ENCODE measurements around the gene LRCOL1.

LRCOL1 gene

GRCh38 chr12:132634411-132634990 is 24.1 kb upstream of the LRCOL1 start:
- DNase-seq (ENCODE audit: low read depth in 2 of 2): no peak
- no peak overlapping the region for H3K4me3 ChIP-seq (replicated peaks in 1 of 2; ENCODE audit: low read depth in 2 of 2, low read length in 2 of 2)
- no peak for TF ChIP-seq CTCF (IDR thresholded peaks at IDR 0.05; ENCODE audit: low read depth, low read length)

GRCh38 chr12:132633901-132634300 is 23.5 kb upstream of the LRCOL1 start:
- TF ChIP-seq CTCF (IDR thresholded peaks at IDR 0.05; ENCODE audit: low read depth, low read length): no peak
- H3K4me3 ChIP-seq (replicated peaks in 1 of 2; ENCODE audit: low read depth in 2 of 2, low read length in 2 of 2): no peak overlapping the region
- DNase-seq (ENCODE audit: low read depth in 2 of 2): no peak

- TF ChIP-seq CTCF (IDR thresholded peaks at IDR 0.05; ENCODE audit: low read depth, low read length): no peak
- DNase-seq (ENCODE audit: low read depth in 2 of 2): no peak
Observed at GRCh38 chr12:132633398-132633797, 23.0 kb upstream of the LRCOL1 start.

GRCh38 chr12:132632521-132633228 is 22.3 kb upstream of the LRCOL1 start:
- DNase-seq (ENCODE audit: low read depth in 2 of 2): no peak
- no peak overlapping the region for H3K4me3 ChIP-seq (replicated peaks in 1 of 2; ENCODE audit: low read depth in 2 of 2, low read length in 2 of 2)

More at GRCh38 chr12:132633398-132633797, 23.0 kb upstream of the LRCOL1 start:
- no peak overlapping the region for H3K4me3 ChIP-seq (replicated peaks in 1 of 2; ENCODE audit: low read depth in 2 of 2, low read length in 2 of 2)

GRCh38 chr12:132631666-132632065 is 21.3 kb upstream of the LRCOL1 start:
- no peak for DNase-seq (ENCODE audit: low read depth in 2 of 2)
- no peak for TF ChIP-seq CTCF (IDR thresholded peaks at IDR 0.05; ENCODE audit: low read depth, low read length)

More at GRCh38 chr12:132632521-132633228, 22.3 kb upstream of the LRCOL1 start:
- no peak for TF ChIP-seq CTCF (IDR thresholded peaks at IDR 0.05; ENCODE audit: low read depth, low read length)

GRCh38 chr12:132630672-132631071 is 20.3 kb upstream of the LRCOL1 start:
- TF ChIP-seq CTCF (IDR thresholded peaks at IDR 0.05; ENCODE audit: low read depth, low read length): no peak
- H3K4me3 ChIP-seq (replicated peaks in 1 of 2; ENCODE audit: low read depth in 2 of 2, low read length in 2 of 2): no peak overlapping the region
- no peak for DNase-seq (ENCODE audit: low read depth in 2 of 2)

More at GRCh38 chr12:132631666-132632065, 21.3 kb upstream of the LRCOL1 start:
- H3K4me3 ChIP-seq (replicated peaks in 1 of 2; ENCODE audit: low read depth in 2 of 2, low read length in 2 of 2): no peak overlapping the region

Measured in cardiac fibroblast (primary cell).